Measurements from ENCODE around the gene PMPCA. TPM values are rescaled to one million over a fixed set of nuclear protein-coding genes. Genes with fewer than 3 reads are reported as not detected.
"Not testable (repeated sequence)": the region's sequence is repeated elsewhere in the genome, so short reads cannot be mapped to it uniquely, and the experiment has no call there.

The PMPCA gene
- total RNA-seq, 1 donor from 2014 or later: 26.2 TPM

GRCh38 chr9:136394312-136395019, 16.0 kb upstream of the PMPCA start:
- no peak for DNase-seq

- DNase-seq: no peak
Measured at GRCh38 chr9:136395020-136395340, 15.5 kb upstream of the PMPCA start.

- no peak for DNase-seq
Measured at GRCh38 chr9:136395345-136396218, 14.9 kb upstream of the PMPCA start.

GRCh38 chr9:136396219-136396515, 14.3 kb upstream of the PMPCA start:
- no peak for DNase-seq

DNA sequence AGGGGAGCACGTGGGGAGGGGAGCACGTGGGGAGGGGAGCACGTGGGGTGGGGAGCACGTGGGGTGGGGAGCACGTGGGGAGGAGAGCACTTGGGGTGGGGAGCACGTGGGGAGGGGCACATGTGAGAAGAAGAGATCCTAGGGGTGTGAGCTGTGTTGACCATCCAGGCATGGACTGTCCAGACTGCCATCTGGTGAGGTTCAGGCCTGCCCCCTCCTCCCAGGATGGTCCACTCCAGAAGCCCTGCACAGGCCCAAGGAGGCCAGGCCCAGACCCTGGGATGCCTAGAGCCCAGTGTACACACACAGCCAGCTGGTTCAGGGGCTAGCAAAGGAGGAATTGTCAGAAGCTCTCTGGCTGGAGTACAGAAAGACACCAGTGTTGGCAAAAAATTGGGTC, 12.8 kb upstream of the PMPCA start:
- no peak for DNase-seq

GRCh38 chr9:136398286-136398685, 12.2 kb upstream of the PMPCA start:
- DNase-seq: no peak

DNA sequence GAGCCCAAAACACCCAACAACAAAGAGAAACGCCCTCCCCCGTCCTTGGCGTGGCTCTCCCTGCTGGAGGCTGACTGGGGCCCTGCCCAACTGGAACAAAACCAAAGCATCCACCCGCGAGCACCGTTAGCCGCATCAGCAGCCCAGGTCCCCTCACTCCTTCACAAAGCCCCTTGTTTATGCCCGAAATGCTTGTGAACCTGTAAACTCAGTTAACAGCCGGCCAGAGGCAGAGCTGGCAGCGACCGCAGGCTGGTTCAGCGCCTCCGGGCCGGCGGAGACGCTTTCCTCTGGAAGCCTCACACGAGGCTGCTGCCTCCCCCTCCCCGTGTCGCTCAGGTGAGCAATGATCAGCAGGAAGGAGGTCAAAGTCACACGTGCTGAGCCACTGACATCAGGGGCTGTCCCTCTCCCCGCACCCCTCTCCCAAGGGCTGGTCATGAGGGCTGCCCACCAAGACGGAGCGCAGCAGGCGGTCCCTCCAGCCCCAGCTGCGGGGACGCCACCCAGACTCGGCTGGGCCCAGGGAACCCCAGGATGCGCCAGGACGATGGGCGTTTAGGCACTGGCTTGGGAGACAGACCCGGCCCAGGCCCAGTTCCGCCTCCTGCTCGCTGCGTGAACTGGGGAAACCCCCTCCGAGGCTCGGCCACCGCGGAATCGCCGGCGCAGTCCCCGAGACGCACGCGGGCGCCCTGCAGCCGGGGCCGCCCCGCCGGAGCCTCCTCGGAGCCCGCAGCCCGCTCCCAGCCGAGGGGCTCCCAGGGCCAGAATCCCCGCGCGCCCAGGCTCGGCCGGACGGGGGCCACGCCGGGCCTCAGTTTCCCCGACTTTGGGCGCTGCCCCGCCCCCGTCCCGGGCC, 11.1 kb upstream of the PMPCA start:
- no peak for DNase-seq

DNA sequence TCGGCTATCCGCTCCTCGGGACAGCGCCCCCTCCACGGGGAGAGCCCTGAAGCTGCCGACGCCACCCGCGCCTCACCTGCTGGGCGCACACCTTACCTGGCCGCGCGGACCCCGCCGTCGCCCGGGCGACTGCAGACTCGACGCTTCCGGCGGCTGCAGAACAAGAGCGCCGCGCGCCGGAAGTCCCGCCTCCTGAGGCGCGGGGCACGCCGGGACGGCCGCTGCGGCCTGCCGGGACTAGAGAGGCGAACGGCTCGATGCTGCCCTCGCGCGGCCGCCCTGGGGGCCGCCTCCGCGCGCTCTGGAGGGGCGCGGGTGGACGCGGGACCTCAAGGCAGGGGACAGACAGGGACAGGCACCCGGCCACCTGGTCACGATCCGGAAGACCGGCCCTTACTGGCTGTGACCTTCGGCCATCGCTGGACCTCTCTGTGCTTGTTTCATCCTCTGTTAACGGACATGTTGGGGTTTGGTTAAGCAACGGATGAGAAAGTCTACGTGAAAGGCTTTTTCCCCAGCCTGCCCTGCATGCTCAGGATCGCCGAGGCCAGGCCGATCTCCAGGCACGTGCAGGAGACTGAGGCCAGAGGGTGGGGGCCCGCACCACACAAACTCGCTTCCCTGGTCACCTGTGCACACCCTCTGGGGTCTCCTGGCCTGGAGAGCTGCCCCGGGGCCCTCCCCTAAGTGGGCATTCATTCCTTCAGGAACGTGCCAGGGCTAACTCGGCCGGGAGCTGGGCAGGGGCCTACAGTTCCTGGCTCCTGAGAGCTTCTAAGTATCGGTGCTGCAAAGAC, 10.2 kb upstream of the PMPCA start, which contains the start of gene SNAPC4:
Gene SNAPC4 (minus strand): TSS at position 133 of the 797 bp plus-strand sequence. CDS start 1,742 bp downstream, outside the sequence.
- DNase-seq: peak; percentile 79

GRCh38 chr9:136401173-136401922, 9.1 kb upstream of the PMPCA start:
- no peak for DNase-seq

DNA sequence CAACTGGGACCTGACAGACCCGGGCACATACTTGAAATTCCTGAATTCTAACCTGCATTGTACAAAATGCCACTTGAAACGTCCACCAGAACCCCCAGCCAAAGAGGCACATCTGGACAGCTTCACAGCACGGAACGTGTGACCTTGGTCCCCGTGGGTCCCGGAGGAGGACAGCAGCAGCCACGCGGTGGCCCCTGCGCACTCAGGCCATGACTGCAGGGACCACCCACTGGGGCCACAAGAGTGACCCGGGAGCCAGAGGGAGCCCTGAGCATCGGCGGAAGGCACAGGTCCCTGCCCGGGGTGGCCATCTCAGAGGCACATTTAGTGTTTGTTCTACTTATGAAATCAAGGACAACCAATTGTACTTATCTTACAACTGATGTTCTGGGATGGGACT, 8.4 kb upstream of the PMPCA start:
- DNase-seq: no peak

- no peak for DNase-seq
Measured at GRCh38 chr9:136403538-136403914, 6.9 kb upstream of the PMPCA start.

GRCh38 chr9:136403915-136404800, 6.3 kb upstream of the PMPCA start:
- DNase-seq: no peak

DNA sequence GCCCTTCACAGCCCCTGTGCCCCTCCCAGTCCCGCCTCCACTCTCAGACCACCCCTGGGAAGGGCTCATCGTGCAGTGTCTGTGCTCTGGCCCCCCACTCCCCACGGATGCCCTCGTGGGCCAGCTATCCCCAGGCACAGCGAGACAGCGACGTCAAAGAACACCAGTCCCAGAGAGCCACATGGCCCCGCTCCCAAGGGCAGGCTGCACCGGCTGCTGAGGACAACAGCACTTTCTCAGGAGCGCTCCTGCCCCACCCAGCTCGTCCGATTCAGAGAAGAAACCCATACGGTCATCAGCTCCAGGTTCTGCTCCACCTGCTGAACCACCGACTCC, 5.7 kb upstream of the PMPCA start:
- DNase-seq: no peak

- DNase-seq: no peak
Measured at GRCh38 chr9:136405481-136405880, 5.0 kb upstream of the PMPCA start.

DNA sequence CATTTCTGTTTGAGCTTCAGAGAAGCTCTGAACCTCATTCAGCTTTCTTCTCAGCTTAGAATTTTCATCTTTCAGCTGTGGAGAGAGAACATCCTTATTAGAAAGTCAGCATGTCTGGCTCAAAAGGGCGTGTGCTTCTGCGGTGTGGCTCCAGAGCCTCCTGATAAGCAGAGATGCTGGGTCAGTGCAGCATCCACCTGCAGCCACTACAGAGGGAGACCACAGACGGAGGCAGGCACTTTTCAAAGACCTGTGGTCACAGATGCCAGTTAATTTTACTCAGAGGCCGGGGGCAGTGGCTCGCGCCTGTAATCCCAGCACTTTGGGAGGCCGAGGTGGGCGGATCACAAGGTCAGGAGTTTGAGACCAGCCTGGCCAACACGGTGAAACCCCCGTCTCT, 4.6 kb upstream of the PMPCA start:
- DNase-seq: not testable (repeated sequence)

DNA sequence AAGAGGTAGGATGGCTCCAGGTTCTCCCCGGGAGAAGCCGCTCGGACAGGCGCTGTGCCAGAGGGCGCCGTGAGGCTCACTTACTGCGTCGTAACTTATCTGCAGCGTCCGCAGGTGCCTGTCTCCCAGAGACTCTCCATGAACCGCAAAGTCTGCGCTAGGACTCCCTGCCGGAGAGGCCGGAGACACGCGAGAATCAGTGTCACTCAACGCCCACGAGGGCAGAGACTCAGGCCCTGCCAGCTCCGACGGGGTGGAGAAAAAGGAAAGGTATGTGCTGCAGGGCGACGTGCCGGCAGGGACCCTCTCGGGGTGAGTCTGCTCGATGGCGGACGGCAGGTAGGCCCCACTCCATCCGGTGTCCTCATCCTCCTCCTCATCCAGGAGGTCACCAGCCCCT, 3.4 kb upstream of the PMPCA start:
- not testable (repeated sequence) for DNase-seq

DNA sequence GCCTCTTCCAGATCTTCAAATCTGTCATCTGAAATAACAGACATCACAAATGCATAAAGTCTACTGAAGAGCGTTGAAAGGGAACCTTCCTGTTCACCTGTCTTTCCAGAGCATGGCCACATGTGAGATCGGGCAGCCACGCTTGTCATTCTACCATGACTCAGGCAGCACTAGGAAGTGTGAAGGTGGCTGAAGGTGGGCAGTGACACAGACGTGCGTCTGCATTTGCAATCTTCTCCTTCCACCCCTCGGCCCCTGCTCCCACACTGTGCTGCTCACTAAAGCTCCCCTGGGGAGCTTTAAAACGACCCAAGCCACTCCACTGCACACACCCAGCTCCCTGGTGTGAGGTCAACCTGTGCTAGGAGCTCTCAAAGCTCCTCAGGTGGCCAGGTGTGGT, 2.5 kb upstream of the PMPCA start:
- no peak for DNase-seq

DNA sequence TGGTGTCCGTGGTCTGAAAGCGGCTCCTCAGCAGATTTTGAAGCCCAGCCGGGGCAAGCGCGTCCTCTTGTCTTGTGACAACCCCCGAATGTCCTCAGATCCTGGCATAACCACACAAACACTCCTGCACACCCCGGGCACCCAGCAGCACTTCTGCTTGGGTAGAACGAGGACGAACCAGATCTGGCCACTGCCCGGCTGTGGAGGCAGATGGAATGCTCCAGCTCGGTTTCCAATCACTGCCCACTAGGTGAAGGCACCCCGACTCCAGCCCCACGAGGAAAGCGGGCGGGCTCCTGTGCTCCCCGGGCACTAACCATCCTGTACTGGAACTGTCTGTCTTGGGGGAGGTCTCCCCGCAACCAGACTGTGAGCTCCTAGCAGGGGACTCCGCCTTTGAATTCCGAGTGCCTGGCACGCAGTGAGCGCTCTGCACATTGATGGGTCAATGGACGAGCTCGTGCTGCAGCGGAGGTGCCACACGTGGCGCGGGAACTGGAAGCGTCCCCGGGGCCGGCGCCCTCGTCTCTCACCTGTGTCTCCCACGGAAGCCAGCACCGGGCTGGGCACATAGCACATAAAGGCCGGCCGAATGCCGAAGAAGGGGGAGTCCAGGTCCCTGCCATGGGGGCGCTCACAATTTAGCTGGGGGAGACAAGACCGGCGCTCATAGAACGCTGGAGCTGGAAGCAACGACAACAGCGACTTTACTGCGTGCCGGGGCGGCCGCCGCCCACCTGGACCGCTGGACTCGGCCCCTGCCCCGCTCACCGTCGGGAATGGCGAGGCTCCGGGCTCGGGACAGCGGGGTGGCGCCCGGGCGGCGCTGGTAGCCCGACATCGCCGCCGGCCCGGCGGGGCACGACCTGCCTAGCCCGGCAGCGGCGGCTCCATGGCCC, 652 bp upstream of the PMPCA start:
- DNase-seq: no peak

GRCh38 chr9:136411378-136411777, 920 bp downstream of the PMPCA start:
- no peak for DNase-seq

Data from skin of body (tissue), 2 donors.